ENCODE measurements around the gene KBTBD2.
"Not testable (repeated sequence)": the region's sequence is repeated elsewhere in the genome, so short reads cannot be mapped to it uniquely, and the experiment has no call there.

The KBTBD2 gene

GRCh38 chr7:32891043-32891799 lies at the start of gene KBTBD2:
KBTBD2 (minus strand) TSS chr7:32891760; CDS start chr7:32879604, 12,156 bp downstream.
- Mint-ChIP-seq H3K4me1 (peaks cover 20% of the 10 kb centered on the region), H3K27ac (peak within 1 kb of the TSS; percentile 99), H3K36me3 (no peaks in the 10 kb centered on the region), H3K4me3 (peak within 1 kb of the TSS; percentile 97), H3K27me3 (no peaks in the 10 kb centered on the region), H3K9me3 (no peaks in the 10 kb centered on the region)
- peak; percentile 73 to 75 for DNase-seq (ENCODE audit: low spot score in 2 of 2)
- peak; percentile 41 for ATAC-seq (ENCODE audit: low read depth)

GRCh38 chr7:32941181-32941580 lies 49.6 kb upstream of the KBTBD2 start:
- ATAC-seq (ENCODE audit: low read depth) (no peak), DNase-seq (ENCODE audit: low spot score in 2 of 2) (no peak)
- H3K27ac Mint-ChIP-seq: no peak overlapping the region
- H3K27me3 Mint-ChIP-seq: no peaks in the 10 kb centered on the region
- no peaks in the 10 kb centered on the region for H3K9me3 Mint-ChIP-seq
- H3K4me3 Mint-ChIP-seq: peak overlapping the region; percentile 43
- peaks cover 12% of the 10 kb centered on the region for H3K4me1 Mint-ChIP-seq
- H3K36me3 Mint-ChIP-seq: peaks cover 8% of the 10 kb centered on the region

GRCh38 chr7:32937344-32938174 lies 46.0 kb upstream of the KBTBD2 start:
- DNase-seq (ENCODE audit: low spot score in 2 of 2) (no peak), ATAC-seq (ENCODE audit: low read depth) (no peak)
- Mint-ChIP-seq H3K27ac (no peak overlapping the region), H3K4me1 (peaks cover 12% of the 10 kb centered on the region), H3K27me3 (no peaks in the 10 kb centered on the region), H3K4me3 (no peak overlapping the region), H3K36me3 (peaks cover 8% of the 10 kb centered on the region), H3K9me3 (no peaks in the 10 kb centered on the region)

GRCh38 chr7:32936689-32937088 lies 45.1 kb upstream of the KBTBD2 start:
- ATAC-seq (ENCODE audit: low read depth): no peak
- Mint-ChIP-seq H3K27me3 (no peaks in the 10 kb centered on the region), H3K27ac (no peak overlapping the region), H3K4me1 (peaks cover 6% of the 10 kb centered on the region), H3K9me3 (no peaks in the 10 kb centered on the region), H3K36me3 (peaks cover 8% of the 10 kb centered on the region), H3K4me3 (no peak overlapping the region)
- DNase-seq (ENCODE audit: low spot score in 2 of 2): no peak

GRCh38 chr7:32935558-32935957 lies 44.0 kb upstream of the KBTBD2 start:
- ATAC-seq (ENCODE audit: low read depth) (no peak), DNase-seq (ENCODE audit: low spot score in 2 of 2) (no peak)
- H3K27ac Mint-ChIP-seq: no peak overlapping the region
- no peak overlapping the region for H3K4me3 Mint-ChIP-seq
- no peaks in the 10 kb centered on the region for H3K27me3 Mint-ChIP-seq
- H3K36me3 Mint-ChIP-seq: peaks cover 13% of the 10 kb centered on the region
- H3K9me3 Mint-ChIP-seq: no peaks in the 10 kb centered on the region
- peaks cover 6% of the 10 kb centered on the region for H3K4me1 Mint-ChIP-seq

GRCh38 chr7:32930378-32930777 lies 38.8 kb upstream of the KBTBD2 start:
- Mint-ChIP-seq H3K27ac (no peak overlapping the region), H3K4me3 (no peak overlapping the region), H3K4me1 (peaks cover 14% of the 10 kb centered on the region), H3K27me3 (no peaks in the 10 kb centered on the region), H3K36me3 (peaks cover 20% of the 10 kb centered on the region), H3K9me3 (no peaks in the 10 kb centered on the region)
- DNase-seq (ENCODE audit: low spot score in 2 of 2) (no peak), ATAC-seq (ENCODE audit: low read depth) (no peak)

GRCh38 chr7:32929430-32930143 lies 38.0 kb upstream of the KBTBD2 start:
- ATAC-seq (ENCODE audit: low read depth) (no peak), DNase-seq (ENCODE audit: low spot score in 2 of 2) (no peak)
- peaks cover 28% of the 10 kb centered on the region for H3K36me3 Mint-ChIP-seq
- no peaks in the 10 kb centered on the region for H3K27me3 Mint-ChIP-seq
- H3K9me3 Mint-ChIP-seq: no peaks in the 10 kb centered on the region
- H3K27ac Mint-ChIP-seq: no peak overlapping the region
- H3K4me1 Mint-ChIP-seq: peaks cover 14% of the 10 kb centered on the region
- no peak overlapping the region for H3K4me3 Mint-ChIP-seq

GRCh38 chr7:32928785-32929298 lies 37.3 kb upstream of the KBTBD2 start:
- Mint-ChIP-seq H3K4me3 (no peak overlapping the region), H3K4me1 (peaks cover 14% of the 10 kb centered on the region)
- ATAC-seq (ENCODE audit: low read depth): peak; percentile 85

GRCh38 chr7:32921896-32922295 lies 30.3 kb upstream of the KBTBD2 start:
- Mint-ChIP-seq H3K27me3 (no peaks in the 10 kb centered on the region), H3K27ac (no peak overlapping the region), H3K9me3 (no peaks in the 10 kb centered on the region), H3K4me1 (no peaks in the 10 kb centered on the region), H3K4me3 (no peak overlapping the region), H3K36me3 (peaks cover 27% of the 10 kb centered on the region)
- DNase-seq (ENCODE audit: low spot score in 2 of 2): no peak
- no peak for ATAC-seq (ENCODE audit: low read depth)

More at GRCh38 chr7:32928785-32929298, 37.3 kb upstream of the KBTBD2 start:
- Mint-ChIP-seq H3K27me3 (no peaks in the 10 kb centered on the region), H3K36me3 (peaks cover 29% of the 10 kb centered on the region), H3K9me3 (no peaks in the 10 kb centered on the region), H3K27ac (peak overlapping the region; percentile 72)
- DNase-seq (ENCODE audit: low spot score in 2 of 2): no peak

GRCh38 chr7:32916994-32917393 lies 25.4 kb upstream of the KBTBD2 start:
- H3K4me1 Mint-ChIP-seq; H3K4me3 Mint-ChIP-seq; H3K9me3 Mint-ChIP-seq; H3K27ac Mint-ChIP-seq; DNase-seq (ENCODE audit: low spot score in 2 of 2); H3K27me3 Mint-ChIP-seq; ATAC-seq (ENCODE audit: low read depth): not testable (repeated sequence)
- H3K36me3 Mint-ChIP-seq: peaks cover 24% of the 10 kb centered on the region

- H3K27ac Mint-ChIP-seq: no peak overlapping the region
- no peak for DNase-seq (ENCODE audit: low spot score in 2 of 2)
- no peak for ATAC-seq (ENCODE audit: low read depth)
- no peaks in the 10 kb centered on the region for H3K27me3 Mint-ChIP-seq
- no peaks in the 10 kb centered on the region for H3K9me3 Mint-ChIP-seq
- peaks cover 21% of the 10 kb centered on the region for H3K36me3 Mint-ChIP-seq
- no peaks in the 10 kb centered on the region for H3K4me1 Mint-ChIP-seq
- no peak overlapping the region for H3K4me3 Mint-ChIP-seq
Measured at GRCh38 chr7:32916006-32916405, 24.4 kb upstream of the KBTBD2 start.

GRCh38 chr7:32915041-32915536 lies 23.5 kb upstream of the KBTBD2 start:
- Mint-ChIP-seq H3K36me3 (peaks cover 21% of the 10 kb centered on the region), H3K4me3 (no peak overlapping the region), H3K27me3 (no peaks in the 10 kb centered on the region), H3K4me1 (no peaks in the 10 kb centered on the region), H3K27ac (no peak overlapping the region), H3K9me3 (no peaks in the 10 kb centered on the region)
- DNase-seq (ENCODE audit: low spot score in 2 of 2): no peak
- ATAC-seq (ENCODE audit: low read depth): no peak

- no peak for DNase-seq (ENCODE audit: low spot score in 2 of 2)
- Mint-ChIP-seq H3K36me3 (peaks cover 21% of the 10 kb centered on the region), H3K4me3 (no peak overlapping the region), H3K27ac (no peak overlapping the region), H3K27me3 (no peaks in the 10 kb centered on the region), H3K4me1 (no peaks in the 10 kb centered on the region), H3K9me3 (no peaks in the 10 kb centered on the region)
- ATAC-seq (ENCODE audit: low read depth): no peak
Measured at GRCh38 chr7:32914184-32914583, 22.6 kb upstream of the KBTBD2 start.

- no peaks in the 10 kb centered on the region for H3K27me3 Mint-ChIP-seq
- H3K9me3 Mint-ChIP-seq: no peaks in the 10 kb centered on the region
- DNase-seq (ENCODE audit: low spot score in 2 of 2) (no peak), ATAC-seq (ENCODE audit: low read depth) (no peak)
- no peak overlapping the region for H3K27ac Mint-ChIP-seq
- peaks cover 1% of the 10 kb centered on the region for H3K4me1 Mint-ChIP-seq
- no peak overlapping the region for H3K4me3 Mint-ChIP-seq
- peaks cover 7% of the 10 kb centered on the region for H3K36me3 Mint-ChIP-seq
Measured at GRCh38 chr7:32910195-32910594, 18.6 kb upstream of the KBTBD2 start.
